HG02884 (cell line): Measurements from ENCODE around the gene LSM4.
"Not testable (repeated sequence)": the region's sequence is repeated elsewhere in the genome, so short reads cannot be mapped to it uniquely, and the experiment has no call there.

Experiments used
- ATAC-seq: cut with Tn5 transposase; IDR thresholded peaks from one replicate; pipeline ENCODE4 v1.9.1; 2021; ENCODE audit warnings: mild to moderate bottlenecking, moderate library complexity; ENCODE audit not compliant: unreplicated experiment

The LSM4 gene

DNA sequence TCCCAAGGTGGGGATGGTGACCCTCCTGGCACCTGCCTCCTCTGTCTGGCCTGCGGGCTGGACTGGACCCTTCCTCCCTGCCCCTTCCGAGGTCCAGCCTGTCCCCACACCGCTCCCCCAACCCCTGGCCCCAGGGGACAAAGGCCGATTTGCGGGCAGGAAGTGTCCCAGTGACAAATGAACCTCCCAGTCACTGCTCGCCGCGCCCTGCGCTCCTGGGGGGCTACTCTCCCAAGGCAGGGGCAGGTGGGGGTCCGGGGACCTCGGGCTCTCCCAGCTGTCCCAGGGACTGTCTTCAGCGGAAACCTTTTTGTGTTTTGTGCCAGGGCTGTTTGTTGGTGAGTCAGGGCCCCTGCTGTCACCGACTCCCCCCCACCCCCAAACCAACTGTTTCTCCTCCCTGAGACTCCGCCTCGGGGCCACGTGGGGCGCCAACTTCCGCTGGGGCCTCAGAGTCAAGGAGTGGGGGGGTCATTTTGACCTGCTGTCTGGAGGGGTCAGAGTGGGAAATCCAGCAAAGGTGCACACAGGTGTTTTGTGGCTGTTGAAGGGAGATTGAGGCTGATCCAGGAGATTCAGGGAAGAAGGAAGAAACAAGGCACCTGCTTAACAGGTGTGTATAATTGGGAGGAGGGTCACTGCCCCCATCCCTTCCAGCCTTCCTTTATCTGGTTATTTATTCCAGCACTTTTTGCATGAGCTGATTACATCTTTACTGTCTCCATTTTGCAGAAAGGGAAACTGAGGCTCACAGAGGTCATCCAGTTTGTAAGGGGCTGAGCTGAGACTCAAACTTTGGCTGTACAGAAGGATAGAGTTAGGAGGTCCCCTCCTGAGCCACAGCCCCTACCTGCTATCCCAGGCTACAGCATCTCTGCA lies 18.4 kb upstream of the LSM4 start:
- no peak for ATAC-seq

DNA sequence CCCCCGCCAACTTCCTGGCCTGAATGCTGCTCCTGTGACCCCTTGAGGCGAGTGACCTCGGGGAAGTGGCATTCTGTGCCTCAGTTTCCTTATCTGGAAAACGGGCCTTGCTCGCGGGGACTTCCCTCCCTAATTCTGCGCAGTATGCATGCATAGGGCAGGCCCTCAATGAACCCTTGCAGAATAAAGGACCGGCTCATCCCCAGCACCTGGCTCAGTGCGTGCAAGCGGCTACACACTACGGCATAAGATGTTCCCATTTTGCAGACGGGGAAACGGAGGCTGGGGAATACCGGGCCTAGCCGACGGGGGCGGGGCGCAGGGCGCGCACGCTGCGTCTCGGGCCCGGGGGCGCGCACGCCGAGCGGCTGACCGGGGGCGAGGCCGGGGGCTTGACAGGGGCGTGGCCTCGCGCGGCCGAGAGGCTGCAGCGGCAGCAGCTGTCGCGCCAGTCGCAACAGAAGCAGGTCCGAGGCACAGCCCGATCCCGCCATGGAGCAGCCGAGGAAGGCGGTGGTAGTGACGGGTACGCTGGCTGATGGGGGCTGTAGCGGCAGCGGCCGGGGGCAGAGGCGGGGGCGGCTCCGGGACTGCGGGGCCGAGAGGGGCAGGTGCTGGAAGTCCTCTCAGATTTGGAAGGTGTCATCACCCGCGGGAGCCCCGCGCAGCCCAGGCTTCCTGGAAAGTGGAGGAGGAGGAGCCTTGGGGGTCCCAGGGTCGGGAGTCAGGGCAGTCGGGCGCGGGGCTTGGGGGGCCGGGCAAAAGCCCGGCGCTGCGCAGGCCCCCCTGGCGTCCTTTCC lies 17.5 kb upstream of the LSM4 start, which contains the start of gene PGPEP1:
Gene PGPEP1, plus strand, starts transcription at position 409 of the 800 bp plus-strand sequence. Its CDS starts 84 bp downstream, at position 493.
- no peak for ATAC-seq

DNA sequence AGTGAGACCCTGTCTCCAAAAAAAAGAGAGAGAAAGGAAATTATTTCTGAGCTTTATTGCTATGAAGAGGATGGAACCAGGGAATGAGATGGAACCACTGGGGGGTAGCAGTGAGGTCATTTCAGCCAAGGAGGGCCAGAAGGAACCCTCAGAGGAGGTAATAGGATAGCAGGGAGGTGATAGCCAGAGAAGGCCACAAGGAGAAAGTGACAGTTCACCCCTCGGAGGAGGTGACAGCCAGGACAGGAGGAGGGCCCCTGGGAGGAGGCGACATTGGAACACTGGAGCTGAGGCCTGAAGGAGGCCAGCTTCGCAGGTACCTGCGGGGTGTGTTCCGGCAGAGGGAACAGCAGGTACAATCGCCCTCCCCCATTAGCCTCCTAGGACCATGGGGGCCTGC lies 16.8 kb upstream of the LSM4 start:
- no peak for ATAC-seq

DNA sequence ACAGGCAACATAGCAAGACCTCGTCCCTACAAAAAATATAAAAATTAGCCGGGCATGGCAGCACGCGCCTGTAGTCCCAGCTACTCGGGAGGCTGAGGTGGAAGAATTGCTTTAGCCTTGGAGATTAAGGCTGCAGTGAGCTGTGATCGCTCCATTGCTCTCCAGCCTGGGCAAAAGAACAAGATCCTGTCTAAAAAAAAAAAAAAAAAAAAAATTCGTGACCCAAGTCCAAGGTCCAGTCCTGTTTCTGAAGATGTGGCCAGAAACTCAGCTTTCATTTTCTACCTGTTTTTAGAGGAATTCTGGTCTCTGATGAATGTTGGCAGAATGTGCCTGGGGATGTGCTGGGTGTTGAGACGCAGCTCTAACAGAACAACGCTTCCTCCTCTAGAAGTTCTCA lies 15.7 kb upstream of the LSM4 start:
- no peak for ATAC-seq

DNA sequence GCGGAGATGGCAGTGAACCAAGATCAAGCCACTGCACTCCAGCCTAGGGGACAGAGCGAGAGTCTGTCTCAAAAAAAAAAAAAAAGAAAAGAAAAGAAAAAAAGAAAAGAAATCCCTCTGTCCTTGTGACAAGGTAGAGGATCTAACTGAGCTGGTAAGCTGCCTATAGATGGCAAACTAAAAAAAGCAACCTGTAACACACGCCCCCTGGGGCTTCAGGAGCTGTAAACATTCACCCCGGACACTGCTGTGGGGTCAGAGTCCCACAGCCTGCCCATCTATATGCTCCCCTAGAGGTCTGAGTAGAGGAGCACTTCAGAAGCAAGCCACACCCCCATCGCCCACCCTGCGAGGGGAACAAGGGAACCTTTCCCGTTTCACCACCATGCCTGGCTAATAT lies 13.2 kb upstream of the LSM4 start:
- ATAC-seq = no peak

DNA sequence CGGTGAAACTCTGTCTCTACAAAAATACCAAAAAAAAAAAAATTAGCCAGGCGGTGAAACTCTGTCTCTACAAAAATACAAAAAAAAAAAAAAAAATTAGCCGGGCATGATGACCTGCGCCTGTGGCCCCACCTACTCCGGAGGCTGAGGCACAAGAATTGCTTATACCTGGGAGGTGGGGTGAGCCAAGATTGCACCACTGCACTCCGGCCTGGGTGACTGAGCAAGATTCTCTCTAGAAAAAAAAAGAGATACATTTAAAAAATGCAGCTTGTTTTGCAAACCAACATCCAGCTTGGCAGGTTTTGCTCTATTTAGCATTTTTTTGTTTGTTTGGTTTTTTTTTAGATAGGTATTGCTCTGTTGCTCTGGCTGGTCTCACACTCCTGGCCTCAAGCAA lies 10.8 kb upstream of the LSM4 start:
- ATAC-seq = no peak

DNA sequence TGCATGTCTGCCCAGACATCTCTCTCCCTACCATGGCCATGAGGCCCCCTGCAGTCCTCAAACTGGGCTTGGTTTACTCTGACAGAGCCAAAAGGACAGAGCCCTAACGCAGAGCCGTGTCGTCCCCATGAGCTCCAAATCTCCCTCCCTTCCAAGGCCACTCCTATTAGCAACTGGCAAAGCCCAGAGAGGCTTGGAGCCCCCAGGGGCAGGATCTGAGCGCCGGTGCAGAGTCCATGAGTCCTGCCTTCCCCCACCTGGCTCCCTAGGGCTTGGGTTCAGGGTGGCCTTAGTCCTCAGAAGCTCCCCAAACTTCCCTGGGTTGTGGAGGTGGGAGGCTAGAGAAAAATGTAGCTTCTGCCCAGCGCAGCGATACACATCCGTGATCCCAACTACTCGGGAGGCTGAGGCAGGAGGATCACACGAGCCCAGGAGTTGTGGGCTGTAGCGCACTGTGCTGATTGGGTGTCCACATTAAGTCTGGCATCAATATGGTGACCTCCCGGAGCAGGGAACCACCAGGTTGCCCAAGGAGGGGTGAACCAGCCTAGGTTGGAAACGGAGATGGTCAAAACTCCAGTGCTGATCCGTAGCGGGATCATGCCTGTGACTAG lies 10.1 kb upstream of the LSM4 start:
- no peak for ATAC-seq

DNA sequence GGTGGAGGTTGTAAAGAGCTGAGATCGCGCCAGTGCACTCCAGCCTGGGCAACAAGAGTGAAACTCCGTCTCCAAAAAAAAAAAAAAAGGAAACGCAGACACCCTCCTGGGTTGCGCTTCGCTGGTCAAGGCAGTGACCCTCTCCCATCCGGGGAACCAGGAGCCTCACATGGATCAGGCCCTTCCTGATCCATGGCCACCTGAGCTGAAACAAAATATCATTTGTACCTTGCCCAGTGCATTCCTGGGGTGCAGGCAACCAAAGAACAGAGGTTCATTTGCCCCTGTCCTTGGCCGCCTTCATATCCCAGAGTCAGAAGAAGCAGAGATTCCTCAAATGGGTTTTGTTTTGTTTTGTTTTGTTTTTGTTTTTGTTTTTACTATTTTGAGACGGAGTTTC lies 8.0 kb upstream of the LSM4 start:
- no peak for ATAC-seq

DNA sequence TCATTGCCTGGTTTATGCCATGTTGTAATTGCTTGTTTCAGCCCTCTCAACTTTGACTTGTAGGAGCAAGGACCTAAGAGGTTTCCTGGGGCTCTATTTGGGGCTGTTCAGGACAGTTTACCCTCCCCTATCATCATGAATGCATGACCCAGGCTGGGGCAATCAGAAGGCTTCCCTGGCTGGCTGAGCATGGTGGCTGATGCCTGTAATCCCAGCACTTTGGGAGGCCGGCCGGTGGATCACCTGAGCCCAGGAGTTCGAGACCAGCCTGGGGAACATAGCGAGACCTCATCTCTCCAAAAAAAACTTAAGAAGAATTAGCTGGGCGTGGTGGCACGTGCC lies 6.1 kb upstream of the LSM4 start:
- ATAC-seq = no peak

DNA sequence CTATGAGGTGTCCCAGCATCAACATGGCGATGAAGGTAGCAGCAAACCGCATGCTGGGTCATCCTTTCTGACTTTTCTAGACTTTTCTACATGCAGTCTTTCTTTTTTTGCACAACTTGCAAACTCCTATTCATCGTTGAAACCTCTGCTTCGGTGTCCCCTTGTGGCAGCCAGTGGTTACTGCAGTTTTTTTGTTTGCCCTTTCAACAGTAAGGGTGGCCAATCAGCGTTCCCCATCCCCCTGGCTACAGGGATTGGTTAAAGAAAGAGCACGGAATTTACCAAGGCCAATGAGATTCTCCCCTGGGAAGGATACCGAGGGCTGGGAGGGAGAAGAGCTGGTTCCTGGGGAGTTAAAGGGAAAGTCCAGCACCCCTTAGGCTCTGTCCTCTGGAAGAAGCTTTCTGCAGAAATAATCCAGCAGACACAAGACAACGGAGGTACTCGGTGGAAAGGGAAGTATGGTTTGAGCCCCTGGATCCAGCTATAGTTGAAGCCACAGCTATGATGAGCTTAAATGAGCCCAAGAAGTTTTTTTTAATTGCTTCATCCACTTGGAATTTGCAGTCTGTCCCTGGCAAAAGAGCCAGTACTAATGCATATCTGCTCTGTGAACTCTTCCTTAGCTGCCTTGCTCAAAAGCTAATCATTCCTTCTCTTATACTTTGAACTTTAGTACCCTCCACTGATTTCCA lies 5.6 kb upstream of the LSM4 start:
- ATAC-seq = peak; percentile 70

DNA sequence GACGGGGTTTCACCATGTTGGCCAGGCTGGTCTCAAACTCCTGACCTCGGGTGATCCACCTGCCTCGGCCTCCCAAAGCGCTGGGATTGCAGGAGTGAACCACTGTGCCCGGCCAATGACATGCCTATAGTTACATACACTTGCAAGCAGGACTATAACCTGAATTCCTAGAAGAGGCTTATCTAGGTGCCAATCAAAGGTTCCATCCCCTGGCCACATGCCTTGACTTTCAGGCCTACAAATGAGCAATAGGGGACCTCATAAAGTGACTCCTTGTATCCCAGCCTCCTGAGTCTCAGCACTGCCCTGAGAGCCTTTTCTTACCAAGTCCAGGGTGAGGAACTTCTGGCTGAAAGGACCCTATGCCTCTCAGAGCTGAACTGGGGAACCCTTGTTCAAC lies 3.9 kb upstream of the LSM4 start:
- ATAC-seq = no peak

DNA sequence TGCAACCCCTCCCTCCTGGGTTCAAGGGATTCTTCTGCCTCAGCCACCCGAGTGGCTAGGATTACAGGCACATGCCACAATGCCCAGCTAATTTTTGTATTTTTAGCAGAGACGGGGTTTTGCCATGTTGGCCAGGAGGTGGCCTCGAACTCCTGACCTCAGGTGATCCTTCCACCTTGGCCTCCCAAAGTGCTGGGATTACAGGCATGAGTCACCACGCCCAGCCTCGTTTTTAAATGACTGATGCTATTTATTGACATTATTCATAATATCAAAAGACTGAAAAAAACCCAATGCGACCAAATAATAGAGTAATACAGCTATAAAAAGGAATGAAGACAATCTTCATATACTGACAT lies 1.5 kb upstream of the LSM4 start:
- not testable (repeated sequence) for ATAC-seq

DNA sequence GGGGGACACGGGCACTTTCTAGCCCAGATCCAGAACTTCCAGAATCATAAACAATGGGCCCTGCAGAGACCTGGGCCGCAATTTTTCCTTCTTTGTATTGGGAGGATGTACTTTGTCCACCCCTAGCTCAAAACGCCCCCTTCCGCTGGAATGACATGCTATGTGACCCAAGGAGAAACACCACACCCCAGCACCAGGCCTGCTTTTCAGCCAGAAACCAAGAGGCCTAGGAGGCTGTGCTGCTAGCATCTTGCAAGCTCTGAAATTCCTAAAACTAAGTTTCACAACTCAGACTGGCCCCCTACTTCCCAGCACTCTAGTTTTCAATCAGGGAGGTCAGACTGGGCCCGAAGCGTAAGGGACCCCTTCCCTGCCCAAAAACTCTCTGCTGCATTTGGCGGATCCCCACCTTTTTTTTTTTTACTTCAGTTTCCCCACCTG lies 538 bp downstream of the LSM4 start:
- no peak for ATAC-seq

DNA sequence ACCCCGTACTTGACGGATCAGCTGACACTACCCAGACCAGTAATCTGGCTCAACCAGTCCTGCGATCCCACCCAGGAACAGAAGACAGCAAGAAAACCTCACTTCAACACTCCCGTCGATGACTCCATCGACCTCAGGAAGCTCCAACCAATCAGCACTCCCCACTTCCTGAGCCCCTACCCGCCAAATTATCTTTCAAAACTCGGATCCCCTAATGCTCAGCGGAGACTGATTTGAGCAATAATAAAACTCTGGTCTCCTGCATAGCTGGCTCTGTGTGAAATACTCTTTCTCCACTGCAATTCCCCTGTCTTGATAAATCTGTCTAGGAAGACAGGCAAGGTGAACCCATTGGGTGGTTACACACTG lies 1.2 kb downstream of the LSM4 start:
- ATAC-seq = no peak

DNA sequence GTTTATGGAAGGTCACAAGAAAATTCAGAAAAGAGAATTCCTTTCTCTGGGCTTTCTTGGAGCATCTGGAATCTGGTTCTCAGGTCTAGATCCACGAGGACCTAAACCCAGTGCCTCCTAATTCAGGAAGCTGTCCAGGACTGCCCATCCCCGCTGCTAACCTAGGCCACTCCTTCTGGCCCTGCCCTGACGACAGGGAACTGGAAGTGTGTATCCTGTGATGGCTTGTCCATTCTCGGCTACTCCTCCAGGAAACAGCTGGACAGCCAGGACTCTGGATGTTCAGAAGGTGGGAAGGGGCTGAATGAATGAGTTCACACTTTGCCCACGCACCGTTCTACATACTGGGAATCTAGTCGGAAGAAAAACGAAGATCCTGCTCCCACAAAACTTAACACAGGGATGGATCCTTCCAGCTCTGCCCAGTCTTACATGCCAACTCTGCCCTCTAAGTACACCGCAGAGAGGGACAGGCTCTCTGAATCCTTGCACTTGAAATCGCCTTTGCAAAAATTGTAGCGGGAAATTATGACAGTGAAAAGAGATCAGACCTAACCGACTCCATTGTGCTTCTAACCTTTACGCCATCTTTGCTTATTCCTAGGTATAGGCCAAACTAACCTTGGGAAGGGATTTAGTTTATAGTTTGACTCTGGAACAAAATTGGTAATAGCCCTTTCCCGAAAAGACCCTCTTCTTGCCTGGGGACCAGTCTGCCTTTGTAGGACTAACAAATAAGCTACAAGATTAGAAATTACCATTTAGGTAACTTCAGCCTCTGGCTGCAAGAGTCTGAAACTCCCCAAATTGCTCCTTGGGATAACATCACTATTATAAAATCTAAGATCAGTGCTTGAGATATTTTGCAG lies 1.8 kb downstream of the LSM4 start:
- ATAC-seq = no peak

DNA sequence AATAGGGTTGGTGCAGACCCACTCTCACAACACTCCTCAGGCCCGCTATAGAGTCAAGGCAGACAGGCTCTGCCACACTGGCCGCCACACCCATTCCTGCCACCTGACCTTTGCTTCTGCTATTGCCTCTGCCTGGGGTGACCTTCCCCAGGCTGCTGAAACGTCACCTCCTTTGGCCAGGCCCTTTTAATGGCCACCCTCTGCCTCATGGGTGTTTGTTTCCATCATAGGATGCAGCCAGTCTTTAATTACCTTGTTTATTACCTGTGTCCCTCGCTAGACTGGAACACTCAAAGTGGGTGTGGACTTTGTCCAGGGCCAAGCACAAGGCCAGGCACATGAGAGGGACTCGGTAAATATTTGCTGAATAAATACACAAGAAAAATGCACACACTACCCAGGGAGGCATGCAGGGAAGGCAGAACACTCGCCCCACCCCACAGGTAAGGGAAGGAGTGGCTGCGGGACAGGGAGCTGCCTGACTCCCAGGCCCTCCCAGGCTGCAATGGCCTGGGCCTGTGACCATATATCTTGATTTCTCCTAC lies 3.2 kb downstream of the LSM4 start:
- ATAC-seq = no peak

DNA sequence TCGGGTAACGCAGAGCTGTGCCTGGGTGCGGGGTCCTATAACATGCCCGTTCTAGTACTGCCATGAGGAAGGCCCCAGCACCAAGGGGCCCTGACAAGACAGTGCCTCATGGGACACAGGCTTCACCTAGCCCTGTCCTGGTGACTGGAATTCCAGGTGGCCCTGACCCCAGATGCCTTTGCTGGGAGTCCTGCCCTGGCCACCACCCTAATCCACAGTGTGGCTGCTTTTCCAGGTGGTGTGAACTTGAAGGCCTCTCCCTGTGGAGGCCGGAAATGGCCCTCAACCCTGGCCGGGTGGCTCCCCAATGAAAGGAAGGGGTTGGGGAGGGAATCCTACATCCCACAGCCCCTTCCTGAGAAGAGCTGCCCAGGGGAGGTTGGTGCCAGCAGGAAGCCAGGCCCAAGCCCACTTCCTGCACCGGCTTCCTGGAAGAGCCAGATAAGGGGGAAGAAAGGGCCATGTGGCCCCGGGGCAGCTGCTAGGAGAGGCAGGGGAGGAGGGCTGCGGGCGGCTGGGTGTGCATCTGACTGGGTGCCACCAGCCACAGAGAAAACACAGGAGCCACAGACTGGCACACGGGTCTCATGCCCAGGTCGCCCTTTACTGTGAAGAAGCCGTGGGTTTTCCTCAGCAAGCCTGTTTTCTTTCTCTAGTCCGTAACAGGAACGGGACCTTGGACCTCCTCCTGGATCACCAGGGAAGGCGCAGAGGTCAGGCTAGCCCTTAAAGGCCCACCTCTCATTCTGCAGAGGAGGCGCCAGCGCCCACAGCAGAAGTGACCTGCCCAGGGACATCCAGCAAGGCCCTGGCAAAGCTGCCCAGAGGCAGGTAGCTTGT lies 4.7 kb downstream of the LSM4 start:
- no peak for ATAC-seq

DNA sequence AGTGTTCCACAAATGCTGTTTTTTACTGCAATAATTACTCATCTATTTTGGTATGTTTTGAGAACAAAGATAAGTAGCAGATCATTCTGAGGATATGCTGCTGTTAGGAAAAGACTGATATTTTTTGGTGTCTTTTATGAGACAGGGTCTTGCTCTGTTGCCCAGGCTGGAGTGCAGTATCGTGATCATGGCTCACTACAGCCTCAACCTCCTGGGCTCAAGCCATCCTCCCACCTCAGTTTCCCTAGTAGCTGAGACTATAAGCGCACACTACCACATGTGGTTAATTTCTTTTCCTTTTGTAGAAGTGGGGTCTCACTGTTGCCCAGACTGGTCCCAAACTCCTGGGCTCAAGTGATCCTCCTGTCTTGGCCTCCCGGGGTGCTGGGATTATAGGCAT lies 9.5 kb downstream of the LSM4 start:
- no peak for ATAC-seq

DNA sequence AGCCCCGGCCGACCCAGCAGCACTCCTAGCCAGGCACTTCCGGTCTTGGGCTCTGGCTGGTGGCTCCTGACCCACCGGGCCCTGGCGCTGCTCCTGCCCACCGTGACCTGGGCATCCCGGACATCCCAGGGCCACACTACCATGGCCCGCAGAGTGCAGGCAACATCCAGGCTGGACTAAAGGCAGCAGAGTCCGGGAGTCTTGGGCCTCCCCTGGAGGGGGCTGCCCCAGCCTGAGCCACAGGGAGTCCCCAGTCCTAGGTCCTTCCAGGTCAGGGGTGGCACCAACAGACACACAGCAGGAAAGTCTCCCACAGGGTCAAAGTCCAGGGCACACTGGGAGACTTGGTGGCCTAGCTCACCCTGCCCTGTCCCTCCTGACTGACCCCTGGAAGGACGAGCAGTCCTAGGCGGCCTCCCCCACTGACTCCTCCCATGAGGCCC lies 10.8 kb downstream of the LSM4 start:
- ATAC-seq = no peak
